ENCODE data around the gene PRSS23. TPM values are rescaled to one million over a fixed set of nuclear protein-coding genes. Genes with fewer than 3 reads are reported as not detected.
"Not testable (repeated sequence)": the region's sequence is repeated elsewhere in the genome, so short reads cannot be mapped to it uniquely, and the experiment has no call there.

PRSS23 gene
- total RNA-seq, 6 experiments from 2014 or later: 6.9 to 17.8 (median 9.4) TPM

GRCh38 chr11:86815726-86816125 lies 15.4 kb downstream of the PRSS23 start:
- ATAC-seq (no peak), DNase-seq (no peak)
- no peaks in the 10 kb centered on the region for H3K9me3 ChIP-seq
- 68% methylated on average over 2 of the region's 2 CpGs for WGBS (ENCODE audit: insufficient coverage, low coverage, low lambda C conversion rate, missing lambda C conversion rate)
- no peaks in the 10 kb centered on the region for H3K36me3 ChIP-seq
- H3K27me3 ChIP-seq: no peaks in the 10 kb centered on the region
- no peak for TF ChIP-seq POLR2A (IDR thresholded peaks at IDR 0.05)
- TF ChIP-seq, protein P1, sequence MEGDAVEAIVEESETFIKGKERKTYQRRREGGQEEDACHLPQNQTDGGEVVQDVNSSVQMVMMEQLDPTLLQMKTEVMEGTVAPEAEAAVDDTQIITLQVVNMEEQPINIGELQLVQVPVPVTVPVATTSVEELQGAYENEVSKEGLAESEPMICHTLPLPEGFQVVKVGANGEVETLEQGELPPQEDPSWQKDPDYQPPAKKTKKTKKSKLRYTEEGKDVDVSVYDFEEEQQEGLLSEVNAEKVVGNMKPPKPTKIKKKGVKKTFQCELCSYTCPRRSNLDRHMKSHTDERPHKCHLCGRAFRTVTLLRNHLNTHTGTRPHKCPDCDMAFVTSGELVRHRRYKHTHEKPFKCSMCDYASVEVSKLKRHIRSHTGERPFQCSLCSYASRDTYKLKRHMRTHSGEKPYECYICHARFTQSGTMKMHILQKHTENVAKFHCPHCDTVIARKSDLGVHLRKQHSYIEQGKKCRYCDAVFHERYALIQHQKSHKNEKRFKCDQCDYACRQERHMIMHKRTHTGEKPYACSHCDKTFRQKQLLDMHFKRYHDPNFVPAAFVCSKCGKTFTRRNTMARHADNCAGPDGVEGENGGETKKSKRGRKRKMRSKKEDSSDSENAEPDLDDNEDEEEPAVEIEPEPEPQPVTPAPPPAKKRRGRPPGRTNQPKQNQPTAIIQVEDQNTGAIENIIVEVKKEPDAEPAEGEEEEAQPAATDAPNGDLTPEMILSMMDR (IDR thresholded peaks at IDR 0.05): no peak
- intact Hi-C loops (cut with DNase I): loop anchor here (5.0 to 10.0 kb wide), 2 partner anchors 358 to 371 kb away; no protein-coding TSS in a partner anchor
- H3K4me3 ChIP-seq: no peak overlapping the region
- H3K4me1 ChIP-seq: no peaks in the 10 kb centered on the region
- H3K27ac ChIP-seq: no peak overlapping the region

GRCh38 chr11:86816251-86816726 lies 15.9 kb downstream of the PRSS23 start:
- Histone ChIP-seq H3K27me3 (no peaks in the 10 kb centered on the region), H3K27ac (no peak overlapping the region), H3K4me3 (no peak overlapping the region), H3K9me3 (no peaks in the 10 kb centered on the region), H3K36me3 (no peaks in the 10 kb centered on the region), H3K4me1 (no peaks in the 10 kb centered on the region)
- intact Hi-C loops (cut with DNase I): loop anchor here (5.0 to 10.0 kb wide), 2 partner anchors 359 to 371 kb away; no protein-coding TSS in a partner anchor
- TF ChIP-seq, protein P1 (IDR thresholded peaks at IDR 0.05): no peak
- TF ChIP-seq POLR2A (IDR thresholded peaks at IDR 0.05): no peak
- WGBS (ENCODE audit: insufficient coverage, low coverage, low lambda C conversion rate, missing lambda C conversion rate): 51% methylated on average over 2 of the region's 5 CpGs
- DNase-seq (no peak), ATAC-seq (peak in 2 of 4 donors; percentile 70)

- no peaks in the 10 kb centered on the region for H3K36me3 ChIP-seq
- no peak for TF ChIP-seq POLR2A (IDR thresholded peaks at IDR 0.05)
- TF ChIP-seq, protein P1 (IDR thresholded peaks at IDR 0.05): peak; percentile 68 to 80 (median 76)
- no peak overlapping the region for H3K4me3 ChIP-seq
- intact Hi-C loops (cut with DNase I): loop anchor here (5.0 to 10.0 kb wide), 2 partner anchors 361 to 374 kb away; no protein-coding TSS in a partner anchor
- DNase-seq (no peak), ATAC-seq (peak; percentile 61 to 87 (median 81))
- H3K9me3 ChIP-seq: no peaks in the 10 kb centered on the region
- no peaks in the 10 kb centered on the region for H3K4me1 ChIP-seq
- WGBS (ENCODE audit: insufficient coverage, low coverage, low lambda C conversion rate, missing lambda C conversion rate): 10% methylated on average over 9 of the region's 9 CpGs
- no peaks in the 10 kb centered on the region for H3K27me3 ChIP-seq
- no peak overlapping the region for H3K27ac ChIP-seq
Observed at GRCh38 chr11:86818462-86819192, 18.3 kb downstream of the PRSS23 start.

GRCh38 chr11:86824139-86824538 lies 23.8 kb downstream of the PRSS23 start:
- ATAC-seq, H3K27ac ChIP-seq: not testable (repeated sequence)
- WGBS (ENCODE audit: insufficient coverage, low coverage, low lambda C conversion rate, missing lambda C conversion rate): 90% methylated on average over 3 of the region's 3 CpGs

GRCh38 chr11:86834376-86834775 lies 34.0 kb downstream of the PRSS23 start:
- 87% methylated on average over 6 of the region's 6 CpGs for WGBS (ENCODE audit: insufficient coverage, low coverage, low lambda C conversion rate, missing lambda C conversion rate)
- H3K9me3 ChIP-seq; H3K4me1 ChIP-seq; intact Hi-C loops (cut with DNase I); DNase-seq; ATAC-seq; H3K36me3 ChIP-seq; H3K27ac ChIP-seq; H3K4me3 ChIP-seq; H3K27me3 ChIP-seq: not testable (repeated sequence)

More at GRCh38 chr11:86824139-86824538, 23.8 kb downstream of the PRSS23 start:
- H3K4me1 ChIP-seq; H3K36me3 ChIP-seq; H3K4me3 ChIP-seq; DNase-seq; intact Hi-C loops (cut with DNase I); H3K27me3 ChIP-seq; H3K9me3 ChIP-seq: not testable (repeated sequence)

- 68% methylated on average over 4 of the region's 4 CpGs for whole genome bisulfite sequencing (ENCODE audit: insufficient coverage, low coverage, low lambda C conversion rate, missing lambda C conversion rate)
Observed at GRCh38 chr11:86844762-86845508, 44.6 kb downstream of the PRSS23 start.

More at GRCh38 chr11:86844762-86845508, 44.6 kb downstream of the PRSS23 start:
- H3K27me3 ChIP-seq; H3K9me3 ChIP-seq; H3K36me3 ChIP-seq; intact Hi-C loops (cut with DNase I); ATAC-seq; DNase-seq; H3K4me1 ChIP-seq; H3K27ac ChIP-seq; H3K4me3 ChIP-seq: not testable (repeated sequence)

Data from right lobe of liver (tissue), 6 donors.